Measurements from ENCODE around the gene PPP4R3A. TPM values are rescaled to one million over a fixed set of nuclear protein-coding genes. Genes with fewer than 3 reads are reported as not detected.

The PPP4R3A gene
- total RNA-seq, 1 donor from 2014 or later = 79.5 TPM

- no peak for FAIRE-seq
Measured at GRCh38 chr14:91417120-91417982, 92.8 kb downstream of the PPP4R3A start, which contains the start of gene CCDC88C. CCDC88C (minus strand) TSS chr14:91417820; CDS start chr14:91417690, 130 bp downstream.

GRCh38 chr14:91416744-91417119, 93.4 kb downstream of the PPP4R3A start:
- Histone ChIP-seq H2AFZ (ENCODE audit: low read depth, low read length) (no peak overlapping the region), H3K27me3 (ENCODE audit: insufficient read depth, low read length) (peaks cover 24% of the 10 kb centered on the region), H4K20me1 (ENCODE audit: insufficient read depth, low read length) (no peaks in the 10 kb centered on the region), H3K27ac (ENCODE audit: low read depth, low read length) (no peak overlapping the region), H3K4me2 (ENCODE audit: low read length) (peak overlapping the region; percentile 73), H3K9ac (ENCODE audit: low read length) (peak overlapping the region; percentile 35), H3K79me2 (ENCODE audit: insufficient read depth, low read length) (no peaks in the 10 kb centered on the region), H3K4me3 (ENCODE audit: insufficient read depth, low read depth, low read length) (peak overlapping the region; percentile 50), H3K4me1 (ENCODE audit: insufficient read depth, low read length) (peaks cover 4% of the 10 kb centered on the region), H3K36me3 (ENCODE audit: insufficient read depth, low read length) (no peaks in the 10 kb centered on the region), H3K9me3 (ENCODE audit: insufficient read depth, low read depth, low read length) (no peaks in the 10 kb centered on the region)
- FAIRE-seq (no peak), DNase-seq (ENCODE audit: low read depth) (no peak)
- H3K4me1 Mint-ChIP-seq (ENCODE audit: low read depth, unreplicated experiment) = peaks cover 21% of the 10 kb centered on the region
- peaks cover 3% of the 10 kb centered on the region for H3K27me3 Mint-ChIP-seq (ENCODE audit: low read depth, unreplicated experiment)
- no peak for TF ChIP-seq EZH2 (IDR thresholded peaks at IDR 0.05; ENCODE audit: insufficient read depth, low read length)
- H3K27ac Mint-ChIP-seq (ENCODE audit: unreplicated experiment) = peak overlapping the region; percentile 36
- H3K4me3 Mint-ChIP-seq (ENCODE audit: unreplicated experiment) = peak overlapping the region; percentile 83
- H3K36me3 Mint-ChIP-seq (ENCODE audit: low read depth, unreplicated experiment) = peaks cover 2% of the 10 kb centered on the region
- H3K9me3 Mint-ChIP-seq (ENCODE audit: unreplicated experiment) = no peaks in the 10 kb centered on the region

More at GRCh38 chr14:91417120-91417982, 92.8 kb downstream of the PPP4R3A start, which contains the start of gene CCDC88C:
- peak within 1 kb of the TSS; percentile 73 for H2AFZ ChIP-seq (ENCODE audit: low read depth, low read length)
- H3K9ac ChIP-seq (ENCODE audit: low read length) = peak within 1 kb of the TSS; percentile 35
- H3K4me2 ChIP-seq (ENCODE audit: low read length) = peak within 1 kb of the TSS; percentile 73
- H3K27me3 ChIP-seq (ENCODE audit: insufficient read depth, low read length) = peaks cover 24% of the 10 kb centered on the region
- no peaks in the 10 kb centered on the region for H4K20me1 ChIP-seq (ENCODE audit: insufficient read depth, low read length)
- Mint-ChIP-seq H3K4me1 (ENCODE audit: low read depth, unreplicated experiment) (peaks cover 21% of the 10 kb centered on the region), H3K9me3 (ENCODE audit: unreplicated experiment) (no peaks in the 10 kb centered on the region), H3K36me3 (ENCODE audit: low read depth, unreplicated experiment) (peaks cover 2% of the 10 kb centered on the region), H3K4me3 (ENCODE audit: unreplicated experiment) (peak within 1 kb of the TSS; percentile 83), H3K27ac (ENCODE audit: unreplicated experiment) (peak within 1 kb of the TSS; percentile 36), H3K27me3 (ENCODE audit: low read depth, unreplicated experiment) (peaks cover 3% of the 10 kb centered on the region)
- H3K4me1 ChIP-seq (ENCODE audit: insufficient read depth, low read length) = peaks cover 4% of the 10 kb centered on the region
- no peaks in the 10 kb centered on the region for H3K36me3 ChIP-seq (ENCODE audit: insufficient read depth, low read length)
- DNase-seq (ENCODE audit: low read depth) = no peak
- H3K79me2 ChIP-seq (ENCODE audit: insufficient read depth, low read length) = no peaks in the 10 kb centered on the region
- H3K9me3 ChIP-seq (ENCODE audit: insufficient read depth, low read depth, low read length) = no peaks in the 10 kb centered on the region
- peak within 1 kb of the TSS; percentile 50 for H3K4me3 ChIP-seq (ENCODE audit: insufficient read depth, low read depth, low read length)
- H3K27ac ChIP-seq (ENCODE audit: low read depth, low read length) = no peak within 1 kb of the TSS
- TF ChIP-seq EZH2 (IDR thresholded peaks at IDR 0.05; ENCODE audit: insufficient read depth, low read length) = peak; percentile 87
- TF ChIP-seq CTCF (IDR thresholded peaks at IDR 0.05; ENCODE audit: insufficient read depth, low read depth, low read length) = no peak

- Histone ChIP-seq H3K4me2 (ENCODE audit: low read length) (peak overlapping the region; percentile 73), H3K4me1 (ENCODE audit: insufficient read depth, low read length) (peaks cover 4% of the 10 kb centered on the region), H3K36me3 (ENCODE audit: insufficient read depth, low read length) (no peaks in the 10 kb centered on the region), H3K79me2 (ENCODE audit: insufficient read depth, low read length) (no peaks in the 10 kb centered on the region), H2AFZ (ENCODE audit: low read depth, low read length) (no peak overlapping the region), H3K9ac (ENCODE audit: low read length) (no peak overlapping the region), H3K4me3 (ENCODE audit: insufficient read depth, low read depth, low read length) (no peak overlapping the region), H3K27me3 (ENCODE audit: insufficient read depth, low read length) (peaks cover 27% of the 10 kb centered on the region), H4K20me1 (ENCODE audit: insufficient read depth, low read length) (no peaks in the 10 kb centered on the region), H3K27ac (ENCODE audit: low read depth, low read length) (no peak overlapping the region), H3K9me3 (ENCODE audit: insufficient read depth, low read depth, low read length) (no peaks in the 10 kb centered on the region)
- DNase-seq (ENCODE audit: low read depth) (no peak), FAIRE-seq (no peak)
- peak overlapping the region; percentile 36 for H3K27ac Mint-ChIP-seq (ENCODE audit: unreplicated experiment)
- peaks cover 2% of the 10 kb centered on the region for H3K36me3 Mint-ChIP-seq (ENCODE audit: low read depth, unreplicated experiment)
- H3K9me3 Mint-ChIP-seq (ENCODE audit: unreplicated experiment) = no peaks in the 10 kb centered on the region
- TF ChIP-seq CTCF (IDR thresholded peaks at IDR 0.05; ENCODE audit: insufficient read depth, low read depth, low read length) (no peak), EZH2 (IDR thresholded peaks at IDR 0.05; ENCODE audit: insufficient read depth, low read length) (no peak)
- H3K27me3 Mint-ChIP-seq (ENCODE audit: low read depth, unreplicated experiment) = peaks cover under 1% of the 10 kb centered on the region
- peak overlapping the region; percentile 83 for H3K4me3 Mint-ChIP-seq (ENCODE audit: unreplicated experiment)
- H3K4me1 Mint-ChIP-seq (ENCODE audit: low read depth, unreplicated experiment) = peaks cover 21% of the 10 kb centered on the region
Measured at GRCh38 chr14:91415794-91416743, 94.0 kb downstream of the PPP4R3A start.
